ENCODE measurements around the gene PACSIN2.
"Not testable (repeated sequence)": the region's sequence is repeated elsewhere in the genome, so short reads cannot be mapped to it uniquely, and the experiment has no call there.

Gene PACSIN2

GRCh38 chr22:42963231-42963595, 51.7 kb downstream of the PACSIN2 start:
- DNase-seq, result no peak

- DNase-seq, result no peak
Observed at GRCh38 chr22:42962295-42963230, 52.4 kb downstream of the PACSIN2 start.

- no peak for DNase-seq
Observed at GRCh38 chr22:42961810-42962209, 53.1 kb downstream of the PACSIN2 start.

- DNase-seq, result not testable (repeated sequence)
Observed at GRCh38 chr22:42961400-42961690, 53.6 kb downstream of the PACSIN2 start.

GRCh38 chr22:42960531-42961399, 54.2 kb downstream of the PACSIN2 start:
- DNase-seq, result no peak

- DNase-seq, result no peak
Observed at GRCh38 chr22:42959576-42960509, 55.1 kb downstream of the PACSIN2 start.

- no peak for DNase-seq
Observed at GRCh38 chr22:42958937-42959336, 56.0 kb downstream of the PACSIN2 start.

- no peak for DNase-seq
Observed at GRCh38 chr22:42957958-42958357, 57.0 kb downstream of the PACSIN2 start.

- DNase-seq, result no peak
Observed at GRCh38 chr22:42957544-42957943, 57.4 kb downstream of the PACSIN2 start.

GRCh38 chr22:42955848-42956247, 59.1 kb downstream of the PACSIN2 start:
- DNase-seq, result no peak

GRCh38 chr22:42955087-42955635, 59.8 kb downstream of the PACSIN2 start:
- no peak for DNase-seq

GRCh38 chr22:42953751-42954150, 61.2 kb downstream of the PACSIN2 start:
- DNase-seq, result not testable (repeated sequence)

- DNase-seq, result no peak
Observed at GRCh38 chr22:42951093-42951710, 63.7 kb downstream of the PACSIN2 start.

- DNase-seq, result no peak
Observed at GRCh38 chr22:42950281-42950680, 64.7 kb downstream of the PACSIN2 start.

- no peak for DNase-seq
Observed at GRCh38 chr22:42949159-42949558, 65.8 kb downstream of the PACSIN2 start.

- DNase-seq, result no peak
Observed at GRCh38 chr22:42948294-42948693, 66.7 kb downstream of the PACSIN2 start.

- DNase-seq, result no peak
Observed at GRCh38 chr22:42947211-42947990, 67.5 kb downstream of the PACSIN2 start.

GRCh38 chr22:42946546-42947198, 68.3 kb downstream of the PACSIN2 start:
- no peak for DNase-seq

- no peak for DNase-seq
Observed at GRCh38 chr22:42945736-42946135, 69.2 kb downstream of the PACSIN2 start.

- no peak for DNase-seq
Observed at GRCh38 chr22:42945027-42945426, 69.9 kb downstream of the PACSIN2 start.

- no peak for DNase-seq
Observed at GRCh38 chr22:42944409-42944808, 70.5 kb downstream of the PACSIN2 start.
